ENCODE data around the gene GADD45G.

- TF ChIP-seq POLR2A (IDR thresholded peaks at IDR 0.05; ENCODE audit: low read depth, low read length) (no peak), CTCF (conservative IDR thresholded peaks at IDR 0.05; ENCODE audit: low read depth, low read length) (no peak), CHD1 (IDR thresholded peaks at IDR 0.05; ENCODE audit: low read depth, low read length) (no peak), USF2 (IDR thresholded peaks at IDR 0.05; ENCODE audit: low read depth, low read length) (no peak), SMC3 (IDR thresholded peaks at IDR 0.05; ENCODE audit: low read depth, low read length) (no peak), ELK1 (IDR thresholded peaks at IDR 0.05; ENCODE audit: borderline replicate concordance, low read depth, low read length) (no peak), RFX5 (IDR thresholded peaks at IDR 0.05; ENCODE audit: low read depth, low read length) (no peak), BHLHE40 (IDR thresholded peaks at IDR 0.05; ENCODE audit: low read depth, low read length) (no peak)
These were observed 7.9 kb downstream of the GADD45G start for GRCh38 chr9:89612566-89613278.
